Natural killer cell (primary cell): Measurements from ENCODE around the gene IGF1R. TPM values are rescaled to one million over a fixed set of nuclear protein-coding genes. Genes with fewer than 3 reads are reported as not detected.

Source experiments
- ATAC-seq, 3 donors: fragments of 150-1000 bp in 2 of 3; fragments of 200-7000 bp in 1 of 3; cut with Tn5 transposase; 1 replicate in 1 of 3; 2 replicates in 2 of 3; pipeline ENCODE4 v1.10.0; 2021; ENCODE audit warnings: mild to moderate bottlenecking in 2 of 3, moderate library complexity in 2 of 3
- DNase-seq, 2 donors: peaks; one replicate each; pipeline versions ENCODE4 v3.0.0 to v3.0.0-alpha.2; 2013 to 2021; ENCODE audit warnings: mixed read lengths in 1 of 2
- H3K27ac ChIP-seq: one replicate; pipeline ENCODE4 v1.5.1; 2013; ENCODE audit warnings: mild to moderate bottlenecking, low read length
- H3K27me3 ChIP-seq: one replicate; pipeline ENCODE4 v1.6.1; 2013; ENCODE audit warnings: low read length; ENCODE audit not compliant: control insufficient read depth, insufficient read depth
- H3K36me3 ChIP-seq: one replicate; pipeline ENCODE4 v1.6.1; 2013; ENCODE audit warnings: low read length; ENCODE audit not compliant: control insufficient read depth, insufficient read depth
- H3K4me1 ChIP-seq: one replicate; pipeline ENCODE4 v1.6.1; 2013; ENCODE audit warnings: low read length; ENCODE audit not compliant: control insufficient read depth, insufficient read depth
- H3K4me3 ChIP-seq: one replicate; pipeline ENCODE4 v1.5.1; 2013; ENCODE audit warnings: low read length
- H3K9me3 ChIP-seq: one replicate; pipeline ENCODE4 v1.6.1; 2013; ENCODE audit warnings: low read length; ENCODE audit not compliant: control insufficient read depth, insufficient read depth
- H3K27ac Mint-ChIP-seq, 2 donors: one replicate each; pipeline ENCODE4 v1.8.0; 2022; ENCODE audit warnings: mild to moderate bottlenecking in 2 of 2, mixed read lengths in 2 of 2, moderate library complexity in 1 of 2
- H3K27me3 Mint-ChIP-seq, 2 donors: one replicate each; pipeline ENCODE4 v1.8.0; 2022; ENCODE audit warnings: low read depth in 2 of 2, mixed read lengths in 2 of 2
- H3K36me3 Mint-ChIP-seq: one replicate; pipeline ENCODE4 v1.8.0; 2022; ENCODE audit warnings: mixed read lengths
- H3K4me1 Mint-ChIP-seq, 2 donors: one replicate each; pipeline ENCODE4 v1.8.0; 2022; ENCODE audit warnings: mixed read lengths in 2 of 2
- H3K4me3 Mint-ChIP-seq: one replicate; pipeline ENCODE4 v1.8.0; 2022; ENCODE audit warnings: mild to moderate bottlenecking, moderate library complexity, mixed read lengths
- H3K9me3 Mint-ChIP-seq, 2 donors: one replicate each; pipeline ENCODE4 v1.8.0; 2022; ENCODE audit warnings: mixed read lengths in 2 of 2
- WGBS: methylation state at CpG from one replicate; pipeline ENCODE4 v1.1.7; 2013; ENCODE audit warnings: missing lambda C conversion rate; ENCODE audit not compliant: insufficient coverage; 5-methylcytosine and 5-hydroxymethylcytosine counted together
- intact Hi-C: fragments of 100-400 bp; cut with micrococcal nuclease; formaldehyde crosslinking; loops from one replicate; pipeline ENCODE4 v1.14.2; 2022
- total RNA-seq, 4 donors: library from RNA; stranded (reverse); fragments of 120-200 nt in 1 of 4; gene quantifications; one replicate each; pipeline versions ENCODE4 v1.2.3 to v1.2.4, GENCODE V29; 2013 to 2022
- TF ChIP-seq, protein P1 (sequence below): fragments of 200-600 bp; IDR thresholded peaks from one replicate; pipeline ENCODE4 v1.8.0; 2022; ENCODE audit warnings: antibody characterized with exemption

IGF1R gene
- total RNA-seq, 3 donors from 2014 or later (not counting 1 experiment from before 2014, with no cell fraction given) = 47.3 to 50.7 (median 49.0) TPM

DNA sequence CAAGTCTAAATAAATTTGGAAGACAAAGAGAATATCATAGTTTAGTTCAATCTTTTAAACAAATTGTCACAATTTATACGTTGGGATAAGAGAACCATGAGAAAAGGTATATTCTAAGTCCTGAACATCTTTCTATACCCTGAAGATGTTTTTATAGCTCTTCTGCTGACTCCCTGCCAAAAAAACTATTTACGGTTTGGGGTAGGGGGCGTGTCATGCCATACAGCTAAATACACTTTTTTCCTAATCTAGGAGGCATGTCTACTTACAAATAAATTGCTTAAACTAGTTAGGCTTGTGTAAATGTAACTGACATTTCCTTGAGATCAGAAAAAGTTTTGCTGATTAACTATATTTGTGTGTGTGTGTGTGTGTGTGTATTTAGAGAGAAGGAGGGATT is 195.9 kb downstream of the IGF1R start:
- no peak overlapping the region for H3K4me3 Mint-ChIP-seq
- Histone ChIP-seq H3K36me3 (no peaks in the 10 kb centered on the region), H3K27ac (no peak overlapping the region), H3K9me3 (no peaks in the 10 kb centered on the region), H3K27me3 (no peaks in the 10 kb centered on the region), H3K4me1 (no peaks in the 10 kb centered on the region), H3K4me3 (no peak overlapping the region)
- H3K9me3 Mint-ChIP-seq = no peaks in the 10 kb centered on the region
- TF ChIP-seq, protein P1, sequence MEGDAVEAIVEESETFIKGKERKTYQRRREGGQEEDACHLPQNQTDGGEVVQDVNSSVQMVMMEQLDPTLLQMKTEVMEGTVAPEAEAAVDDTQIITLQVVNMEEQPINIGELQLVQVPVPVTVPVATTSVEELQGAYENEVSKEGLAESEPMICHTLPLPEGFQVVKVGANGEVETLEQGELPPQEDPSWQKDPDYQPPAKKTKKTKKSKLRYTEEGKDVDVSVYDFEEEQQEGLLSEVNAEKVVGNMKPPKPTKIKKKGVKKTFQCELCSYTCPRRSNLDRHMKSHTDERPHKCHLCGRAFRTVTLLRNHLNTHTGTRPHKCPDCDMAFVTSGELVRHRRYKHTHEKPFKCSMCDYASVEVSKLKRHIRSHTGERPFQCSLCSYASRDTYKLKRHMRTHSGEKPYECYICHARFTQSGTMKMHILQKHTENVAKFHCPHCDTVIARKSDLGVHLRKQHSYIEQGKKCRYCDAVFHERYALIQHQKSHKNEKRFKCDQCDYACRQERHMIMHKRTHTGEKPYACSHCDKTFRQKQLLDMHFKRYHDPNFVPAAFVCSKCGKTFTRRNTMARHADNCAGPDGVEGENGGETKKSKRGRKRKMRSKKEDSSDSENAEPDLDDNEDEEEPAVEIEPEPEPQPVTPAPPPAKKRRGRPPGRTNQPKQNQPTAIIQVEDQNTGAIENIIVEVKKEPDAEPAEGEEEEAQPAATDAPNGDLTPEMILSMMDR = no peak
- intact Hi-C loops = no loop called here
- H3K27me3 Mint-ChIP-seq = no peaks in the 10 kb centered on the region
- WGBS = 100% methylated on average over 2 of the region's 3 CpGs
- H3K27ac Mint-ChIP-seq = no peak overlapping the region
- H3K4me1 Mint-ChIP-seq = peaks cover 0 to 14% of the 10 kb centered on the region in 2 donors
- ATAC-seq = no peak
- H3K36me3 Mint-ChIP-seq = no peaks in the 10 kb centered on the region
- no peak for DNase-seq

DNA sequence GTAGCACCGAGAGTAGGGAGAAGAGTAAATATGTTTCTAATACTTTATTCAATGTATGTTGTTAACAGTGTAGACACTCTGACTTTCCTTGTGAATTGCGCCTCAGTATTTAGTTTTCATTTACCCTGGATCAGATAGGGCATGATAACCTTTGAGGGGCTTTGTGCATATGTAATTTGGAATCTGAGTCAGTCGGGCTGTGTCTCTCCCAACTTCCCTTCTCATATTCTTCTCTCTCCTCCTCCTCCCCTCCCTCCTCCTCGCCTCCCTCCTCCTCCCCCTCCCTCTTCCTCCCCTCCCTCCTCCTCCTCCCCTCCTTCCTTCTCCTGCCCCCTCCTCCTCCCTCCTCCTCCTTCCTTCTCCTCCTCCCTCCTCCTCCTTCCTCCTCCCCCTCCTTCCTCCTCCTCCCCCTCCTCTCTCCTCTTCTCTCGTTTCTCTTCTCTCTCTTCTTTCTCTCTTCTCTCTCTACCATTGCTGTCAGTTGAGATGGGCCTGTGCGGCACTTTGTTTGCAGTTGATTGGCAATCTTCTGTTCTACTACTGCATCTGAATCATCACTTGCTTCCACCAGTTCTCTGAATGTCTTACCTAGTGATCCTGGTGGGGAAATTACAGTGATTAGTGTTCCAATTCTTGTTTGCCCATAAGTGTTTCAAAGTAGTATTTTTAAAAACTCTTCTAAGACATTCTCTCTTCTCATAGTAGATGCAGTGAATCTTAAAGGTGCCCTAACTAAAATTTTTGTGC is 197.0 kb downstream of the IGF1R start:
- ATAC-seq (no peak), DNase-seq (no peak)
- peak overlapping the region in 1 of 2 donors; percentile 8 for H3K27ac Mint-ChIP-seq
- no peak overlapping the region for H3K27ac ChIP-seq
- H3K27me3 Mint-ChIP-seq = no peaks in the 10 kb centered on the region
- H3K4me1 Mint-ChIP-seq = peaks cover 2 to 13% of the 10 kb centered on the region in 2 donors
- H3K9me3 ChIP-seq = no peaks in the 10 kb centered on the region
- no peak overlapping the region for H3K4me3 Mint-ChIP-seq
- H3K36me3 ChIP-seq = no peaks in the 10 kb centered on the region
- peaks cover under 1% of the 10 kb centered on the region for H3K4me1 ChIP-seq
- no peaks in the 10 kb centered on the region for H3K36me3 Mint-ChIP-seq
- H3K27me3 ChIP-seq = no peaks in the 10 kb centered on the region
- no peaks in the 10 kb centered on the region for H3K9me3 Mint-ChIP-seq
- intact Hi-C loops = no loop called here
- 75% methylated on average over 4 of the region's 6 CpGs for WGBS
- no peak overlapping the region for H3K4me3 ChIP-seq
- TF ChIP-seq, protein P1 = no peak

DNA sequence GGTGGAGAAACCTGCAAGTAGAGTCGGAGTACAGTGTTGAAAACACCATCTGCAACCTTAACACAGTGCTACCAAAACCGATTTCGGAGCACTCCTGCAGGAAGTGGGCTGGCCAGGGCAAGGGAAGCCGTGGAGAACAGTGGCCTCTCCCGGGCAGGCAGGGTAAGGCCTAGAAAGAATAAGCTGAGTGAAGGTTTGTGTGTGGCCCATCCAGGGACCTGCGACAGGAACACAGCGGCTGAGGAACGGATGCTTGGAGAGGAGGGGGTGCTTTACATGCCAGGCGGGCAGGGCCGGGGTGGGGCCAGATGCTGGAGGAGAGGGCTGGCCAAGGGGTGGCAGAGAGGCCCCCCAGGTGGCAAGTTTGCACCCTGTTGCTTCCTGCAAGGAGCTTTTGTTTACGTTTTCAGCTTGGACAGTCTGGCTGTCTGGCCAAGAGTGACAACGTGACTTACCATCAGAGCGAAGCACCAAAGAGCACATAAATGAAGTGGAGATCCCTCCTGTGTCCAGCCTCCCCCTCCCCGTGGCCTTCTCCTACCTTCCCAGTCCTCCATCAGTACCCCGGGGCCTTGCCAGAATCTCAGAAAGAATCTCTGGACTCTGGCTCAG is 202.7 kb downstream of the IGF1R start:
- TF ChIP-seq, protein P1 = peak; percentile 61
- Mint-ChIP-seq H3K27ac (peak overlapping the region; percentile 96 to 98), H3K9me3 (no peaks in the 10 kb centered on the region), H3K36me3 (no peaks in the 10 kb centered on the region), H3K4me3 (peak overlapping the region; percentile 99), H3K4me1 (peaks cover 38 to 47% of the 10 kb centered on the region in 2 donors), H3K27me3 (no peaks in the 10 kb centered on the region)
- Histone ChIP-seq H3K27ac (peak overlapping the region; percentile 81), H3K9me3 (no peaks in the 10 kb centered on the region), H3K36me3 (no peaks in the 10 kb centered on the region), H3K4me3 (no peak overlapping the region), H3K27me3 (no peaks in the 10 kb centered on the region), H3K4me1 (peaks cover 25% of the 10 kb centered on the region)
- DNase-seq (peak; percentile 65 to 84), ATAC-seq (peak; percentile 53 to 73 (median 60))
- intact Hi-C loops = no loop called here
- 24% methylated on average over 15 of the region's 15 CpGs for WGBS
